HepG2 (cell line): Measurements from ENCODE around the gene IL32. TPM values are rescaled to one million over a fixed set of nuclear protein-coding genes. Genes with fewer than 3 reads are reported as not detected.
A peak's percentile ranks its signal among the peaks of the same experiment; 100 is the strongest.

Experiments
- ADNP ChIP-seq: sonication (generic); formaldehyde crosslinking; IDR thresholded peaks from 2 replicates; pipeline ENCODE4 v1.4.0; 2020; ENCODE audit warnings: missing genetic modification reagents
- AKAP8 ChIP-seq: sonication (generic); formaldehyde crosslinking; IDR thresholded peaks from 2 replicates; pipeline ENCODE4 v1.5.1; 2020; ENCODE audit warnings: mild to moderate bottlenecking, missing genetic modification reagents
- KLF13 ChIP-seq: sonication (generic); formaldehyde crosslinking; IDR thresholded peaks from 2 replicates; pipeline ENCODE4 v1.4.0; 2020; ENCODE audit warnings: mild to moderate bottlenecking, missing genetic modification reagents
- MBNL3 ChIP-seq: fragments of 250-450 bp; sonication (Bioruptor Pico); conservative IDR thresholded peaks from 2 replicates; pipeline ENCODE4 v1.8.0; 2022; ENCODE audit warnings: mild to moderate bottlenecking, inconsistent platforms
- MED1 ChIP-seq: sonication (generic); formaldehyde crosslinking; IDR thresholded peaks from 2 replicates; pipeline ENCODE4 v1.4.0; 2020; ENCODE audit warnings: missing genetic modification reagents
- MEIS1 ChIP-seq: sonication (generic); formaldehyde crosslinking; IDR thresholded peaks from 2 replicates; pipeline ENCODE4 v1.9.0; 2021; ENCODE audit warnings: mild to moderate bottlenecking, missing genetic modification reagents, moderate library complexity, borderline replicate concordance
- NKX3-1 ChIP-seq: sonication (generic); formaldehyde crosslinking; IDR thresholded peaks from 2 replicates; pipeline ENCODE4 v1.5.0; 2020; ENCODE audit warnings: missing genetic modification reagents
- REXO4 ChIP-seq: sonication (generic); formaldehyde crosslinking; IDR thresholded peaks from 2 replicates; pipeline ENCODE4 v1.8.0; 2022; ENCODE audit warnings: missing genetic modification reagents, mild to moderate bottlenecking, borderline replicate concordance
- SP1 ChIP-seq, 2 experiments: fragments of 450-650 bp in 1 of 2; sonication (generic) in 1 of 2; formaldehyde crosslinking in 1 of 2; IDR thresholded peaks; 2 replicates each; pipeline versions ENCODE4 v1.4.0 to v1.6.1; 2016 to 2020; ENCODE audit warnings: missing genetic modification reagents in 1 of 2
- U2AF1 ChIP-seq: fragments of 200-400 bp; formaldehyde crosslinking; optimal IDR thresholded peaks from 2 replicates; pipeline ENCODE3; 2017; ENCODE audit warnings: mild to moderate bottlenecking, low read depth, low read length
- ZMYM4 ChIP-seq: sonication (generic); formaldehyde crosslinking; IDR thresholded peaks from 2 replicates; pipeline ENCODE4 v1.8.1; 2023; ENCODE audit warnings: mild to moderate bottlenecking, missing genetic modification reagents
- ZNF263 ChIP-seq: sonication (generic); formaldehyde crosslinking; IDR thresholded peaks from 2 replicates; pipeline ENCODE4 v1.4.0; 2020; ENCODE audit warnings: missing genetic modification reagents
- ZNF557 ChIP-seq: sonication (generic); formaldehyde crosslinking; IDR thresholded peaks from 2 replicates; pipeline ENCODE4 v1.4.0; 2020; ENCODE audit warnings: missing genetic modification reagents
- ZSCAN30 ChIP-seq: sonication (generic); formaldehyde crosslinking; IDR thresholded peaks from 2 replicates; pipeline ENCODE4 v1.5.0; 2020; ENCODE audit warnings: mild to moderate bottlenecking, missing genetic modification reagents
- polyA plus RNA-seq, 8 experiments: library from polyadenylated mRNA; depleted of rRNA in 3 of 8; stranded (reverse) in 7 of 8; unstranded in 1 of 8; fragments of >200 nt; fragmentation: Illumina TruSeq in 4 of 8; extraction: Trizol in 4 of 8; gene quantifications; 2 replicates each; pipeline versions ENCODE4 v1.2.1 to v1.2.3, GENCODE V29; 2011 to 2016; ENCODE audit warnings: low read depth in 4 of 8, missing spikeins in 1 of 8, mixed read lengths in 1 of 8; ENCODE audit not compliant: insufficient read depth in 1 of 8
- total RNA-seq, 5 experiments: library from RNA; depleted of rRNA; stranded (reverse); fragments of >200 nt; fragmentation: Illumina TruSeq; extraction: Trizol; gene quantifications; 2 replicates each; pipeline ENCODE4 v1.2.3, GENCODE V29; 2016; ENCODE audit warnings: low read depth in 1 of 5
- TF ChIP-seq, protein P1 (sequence below): sonication (generic); formaldehyde crosslinking; IDR thresholded peaks from 2 replicates; pipeline ENCODE4 v1.4.0; 2020; ENCODE audit warnings: mild to moderate bottlenecking, missing genetic modification reagents
- TF ChIP-seq, protein P2 (sequence below): sonication (generic); formaldehyde crosslinking; IDR thresholded peaks from 2 replicates; pipeline ENCODE4 v1.8.1; 2023; ENCODE audit warnings: mild to moderate bottlenecking, inconsistent platforms, moderate library complexity, missing genetic modification reagents, borderline replicate concordance
- TF ChIP-seq, protein P3 (sequence below): sonication (generic); formaldehyde crosslinking; IDR thresholded peaks from 2 replicates; pipeline ENCODE4 v1.9.0; 2021; ENCODE audit warnings: missing genetic modification reagents, borderline replicate concordance
- TF ChIP-seq, protein P4 (sequence below), 2 experiments: IDR thresholded peaks; 2 replicates each; pipeline ENCODE4 v1.6.1; 2011 to 2012; ENCODE audit warnings: low read length in 2 of 2, borderline replicate concordance in 1 of 2, low read depth in 1 of 2, mild to moderate bottlenecking in 1 of 2, moderate library complexity in 1 of 2

The IL32 gene
- total and polyA plus RNA-seq, 2 of the 13 experiments (the other 11 are each of a cell fraction or from before 2014, with no cell fraction given), result 115 to 165 TPM

DNA sequence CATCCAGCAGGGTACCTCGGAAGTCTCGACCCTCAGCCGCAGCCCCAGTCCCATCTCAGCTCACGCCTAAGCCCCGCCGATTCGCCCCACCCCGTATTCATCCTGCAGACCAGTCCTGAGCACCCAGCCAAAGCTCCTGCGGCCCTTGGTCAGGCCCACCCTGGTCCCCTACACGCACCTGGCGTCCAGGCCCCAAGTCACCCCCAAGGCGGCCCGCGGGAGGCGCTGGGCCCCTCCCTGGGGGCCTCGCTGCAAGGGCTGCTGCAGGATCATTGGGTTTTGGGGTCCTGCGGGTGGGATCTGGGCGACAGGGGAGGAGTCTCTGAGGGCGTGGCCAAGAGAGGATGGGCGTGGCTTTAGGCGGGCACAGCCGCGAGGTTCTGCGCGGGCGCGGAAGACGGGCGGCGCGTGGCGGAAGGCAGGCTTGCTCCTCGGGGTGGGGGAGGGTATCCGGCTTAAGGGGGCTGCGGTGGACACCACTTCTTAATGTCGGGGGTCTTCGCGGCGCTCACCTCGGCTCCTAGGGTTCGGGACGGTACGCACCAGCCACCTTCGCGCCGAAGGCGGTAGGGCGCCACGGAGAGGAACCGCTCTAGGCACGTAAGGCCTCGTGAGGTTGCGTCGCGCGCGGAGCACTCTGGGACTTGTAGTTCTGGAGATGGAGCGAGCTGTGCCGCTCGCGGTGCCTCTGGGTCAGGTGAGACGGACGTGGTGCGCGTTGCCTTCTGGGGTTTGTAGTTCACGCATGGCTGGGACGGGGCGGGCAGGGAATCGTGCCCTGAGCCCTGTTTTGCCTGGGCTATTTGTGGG, 41.6 kb upstream of the IL32 start, which contains the start of the genes HCFC1R1 and THOC6 (continued):
- TF ChIP-seq, protein P1, sequence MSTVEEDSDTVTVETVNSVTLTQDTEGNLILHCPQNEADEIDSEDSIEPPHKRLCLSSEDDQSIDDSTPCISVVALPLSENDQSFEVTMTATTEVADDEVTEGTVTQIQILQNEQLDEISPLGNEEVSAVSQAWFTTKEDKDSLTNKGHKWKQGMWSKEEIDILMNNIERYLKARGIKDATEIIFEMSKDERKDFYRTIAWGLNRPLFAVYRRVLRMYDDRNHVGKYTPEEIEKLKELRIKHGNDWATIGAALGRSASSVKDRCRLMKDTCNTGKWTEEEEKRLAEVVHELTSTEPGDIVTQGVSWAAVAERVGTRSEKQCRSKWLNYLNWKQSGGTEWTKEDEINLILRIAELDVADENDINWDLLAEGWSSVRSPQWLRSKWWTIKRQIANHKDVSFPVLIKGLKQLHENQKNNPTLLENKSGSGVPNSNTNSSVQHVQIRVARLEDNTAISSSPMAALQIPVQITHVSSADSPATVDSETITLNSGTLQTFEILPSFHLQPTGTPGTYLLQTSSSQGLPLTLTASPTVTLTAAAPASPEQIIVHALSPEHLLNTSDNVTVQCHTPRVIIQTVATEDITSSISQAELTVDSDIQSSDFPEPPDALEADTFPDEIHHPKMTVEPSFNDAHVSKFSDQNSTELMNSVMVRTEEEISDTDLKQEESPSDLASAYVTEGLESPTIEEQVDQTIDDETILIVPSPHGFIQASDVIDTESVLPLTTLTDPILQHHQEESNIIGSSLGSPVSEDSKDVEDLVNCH (CRISPR knock-in tag), result 0 out of 2 replicates have a peak, but pooled peaks have one; percentile 26
- TF ChIP-seq, protein P2, sequence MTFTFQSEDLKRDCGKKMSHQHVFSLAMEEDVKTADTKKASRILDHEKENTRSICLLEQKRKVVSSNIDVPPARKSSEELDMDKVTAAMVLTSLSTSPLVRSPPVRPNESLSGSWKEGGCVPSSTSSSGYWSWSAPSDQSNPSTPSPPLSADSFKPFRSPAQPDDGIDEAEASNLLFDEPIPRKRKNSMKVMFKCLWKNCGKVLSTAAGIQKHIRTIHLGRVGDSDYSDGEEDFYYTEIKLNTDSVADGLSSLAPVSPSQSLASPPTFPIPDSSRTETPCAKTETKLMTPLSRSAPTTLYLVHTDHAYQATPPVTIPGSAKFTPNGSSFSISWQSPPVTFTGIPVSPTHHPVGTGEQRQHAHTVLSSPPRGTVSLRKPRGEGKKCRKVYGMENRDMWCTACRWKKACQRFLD, result no peak
- no peak for TF ChIP-seq SP1 (IDR thresholded peaks at IDR 0.05)
- TF ChIP-seq SP1 (CRISPR knock-in tag; IDR thresholded peaks at IDR 0.05), result peak; percentile 84
- TF ChIP-seq MEIS1 (CRISPR knock-in tag), result peak; percentile 80
- peak; percentile 87 for TF ChIP-seq AKAP8 (CRISPR knock-in tag)
- TF ChIP-seq ZSCAN30 (CRISPR knock-in tag), result 0 out of 2 replicates have a peak, but pooled peaks have one; percentile 16
- TF ChIP-seq ADNP (CRISPR knock-in tag), result no peak
- TF ChIP-seq ZNF263 (CRISPR knock-in tag), result no peak; the same call in 1 of the 2 replicates
- TF ChIP-seq ZNF557 (CRISPR knock-in tag), result no peak
- no peak for TF ChIP-seq KLF13 (CRISPR knock-in tag)
- TF ChIP-seq ZMYM4 (CRISPR knock-in tag), result no peak; the same call in 1 of the 2 replicates
- TF ChIP-seq REXO4 (CRISPR knock-in tag), result no peak
- TF ChIP-seq, protein P3, sequence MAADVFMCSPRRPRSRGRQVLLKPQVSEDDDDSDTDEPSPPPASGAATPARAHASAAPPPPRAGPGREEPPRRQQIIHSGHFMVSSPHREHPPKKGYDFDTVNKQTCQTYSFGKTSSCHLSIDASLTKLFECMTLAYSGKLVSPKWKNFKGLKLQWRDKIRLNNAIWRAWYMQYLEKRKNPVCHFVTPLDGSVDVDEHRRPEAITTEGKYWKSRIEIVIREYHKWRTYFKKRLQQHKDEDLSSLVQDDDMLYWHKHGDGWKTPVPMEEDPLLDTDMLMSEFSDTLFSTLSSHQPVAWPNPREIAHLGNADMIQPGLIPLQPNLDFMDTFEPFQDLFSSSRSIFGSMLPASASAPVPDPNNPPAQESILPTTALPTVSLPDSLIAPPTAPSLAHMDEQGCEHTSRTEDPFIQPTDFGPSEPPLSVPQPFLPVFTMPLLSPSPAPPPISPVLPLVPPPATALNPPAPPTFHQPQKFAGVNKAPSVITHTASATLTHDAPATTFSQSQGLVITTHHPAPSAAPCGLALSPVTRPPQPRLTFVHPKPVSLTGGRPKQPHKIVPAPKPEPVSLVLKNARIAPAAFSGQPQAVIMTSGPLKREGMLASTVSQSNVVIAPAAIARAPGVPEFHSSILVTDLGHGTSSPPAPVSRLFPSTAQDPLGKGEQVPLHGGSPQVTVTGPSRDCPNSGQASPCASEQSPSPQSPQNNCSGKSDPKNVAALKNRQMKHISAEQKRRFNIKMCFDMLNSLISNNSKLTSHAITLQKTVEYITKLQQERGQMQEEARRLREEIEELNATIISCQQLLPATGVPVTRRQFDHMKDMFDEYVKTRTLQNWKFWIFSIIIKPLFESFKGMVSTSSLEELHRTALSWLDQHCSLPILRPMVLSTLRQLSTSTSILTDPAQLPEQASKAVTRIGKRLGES, result no peak
- no peak for TF ChIP-seq MBNL3
- peak; percentile 55; the same call in 1 of the 2 replicates for TF ChIP-seq NKX3-1
- TF ChIP-seq, protein P4, sequence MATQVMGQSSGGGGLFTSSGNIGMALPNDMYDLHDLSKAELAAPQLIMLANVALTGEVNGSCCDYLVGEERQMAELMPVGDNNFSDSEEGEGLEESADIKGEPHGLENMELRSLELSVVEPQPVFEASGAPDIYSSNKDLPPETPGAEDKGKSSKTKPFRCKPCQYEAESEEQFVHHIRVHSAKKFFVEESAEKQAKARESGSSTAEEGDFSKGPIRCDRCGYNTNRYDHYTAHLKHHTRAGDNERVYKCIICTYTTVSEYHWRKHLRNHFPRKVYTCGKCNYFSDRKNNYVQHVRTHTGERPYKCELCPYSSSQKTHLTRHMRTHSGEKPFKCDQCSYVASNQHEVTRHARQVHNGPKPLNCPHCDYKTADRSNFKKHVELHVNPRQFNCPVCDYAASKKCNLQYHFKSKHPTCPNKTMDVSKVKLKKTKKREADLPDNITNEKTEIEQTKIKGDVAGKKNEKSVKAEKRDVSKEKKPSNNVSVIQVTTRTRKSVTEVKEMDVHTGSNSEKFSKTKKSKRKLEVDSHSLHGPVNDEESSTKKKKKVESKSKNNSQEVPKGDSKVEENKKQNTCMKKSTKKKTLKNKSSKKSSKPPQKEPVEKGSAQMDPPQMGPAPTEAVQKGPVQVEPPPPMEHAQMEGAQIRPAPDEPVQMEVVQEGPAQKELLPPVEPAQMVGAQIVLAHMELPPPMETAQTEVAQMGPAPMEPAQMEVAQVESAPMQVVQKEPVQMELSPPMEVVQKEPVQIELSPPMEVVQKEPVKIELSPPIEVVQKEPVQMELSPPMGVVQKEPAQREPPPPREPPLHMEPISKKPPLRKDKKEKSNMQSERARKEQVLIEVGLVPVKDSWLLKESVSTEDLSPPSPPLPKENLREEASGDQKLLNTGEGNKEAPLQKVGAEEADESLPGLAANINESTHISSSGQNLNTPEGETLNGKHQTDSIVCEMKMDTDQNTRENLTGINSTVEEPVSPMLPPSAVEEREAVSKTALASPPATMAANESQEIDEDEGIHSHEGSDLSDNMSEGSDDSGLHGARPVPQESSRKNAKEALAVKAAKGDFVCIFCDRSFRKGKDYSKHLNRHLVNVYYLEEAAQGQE (IDR thresholded peaks at IDR 0.05; ENCODE audit: borderline replicate concordance in 1 of 2, low read depth in 1 of 2, low read length in 2 of 2), result peak in 1 of 2 experiments; percentile 25; a peak in 1 of 4 replicates
- no peak for TF ChIP-seq U2AF1
- TF ChIP-seq MED1 (CRISPR knock-in tag), result peak; percentile 42; the same call in 1 of the 2 replicates
